ENCODE data around the gene TACC3.

DNA sequence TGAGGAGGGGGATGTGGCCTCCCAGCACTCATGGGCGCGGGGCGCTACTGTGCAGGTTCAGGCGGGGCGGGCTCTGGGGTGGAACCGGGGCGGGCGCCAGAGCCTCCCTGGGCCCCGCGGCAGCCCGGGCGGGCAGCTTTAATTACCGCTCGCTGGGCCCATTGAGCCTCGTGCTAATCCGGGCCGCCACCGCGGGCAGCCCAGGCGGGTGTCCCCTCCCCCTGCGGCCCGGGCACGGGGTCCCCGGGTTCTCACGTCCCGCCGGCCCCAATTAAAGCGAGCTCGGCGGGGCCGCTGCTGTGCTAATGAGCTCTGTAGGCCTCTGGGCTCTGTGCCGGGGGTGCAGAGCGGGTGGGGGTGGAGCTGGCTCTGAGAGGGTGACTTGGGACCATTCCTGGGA, 48.9 kb downstream of the TACC3 start:
- no peak for TF ChIP-seq POLR2A (IDR thresholded peaks at IDR 0.05)
- no peak for TF ChIP-seq POLR2AphosphoS5 (IDR thresholded peaks at IDR 0.05)
- TF ChIP-seq, protein P1, sequence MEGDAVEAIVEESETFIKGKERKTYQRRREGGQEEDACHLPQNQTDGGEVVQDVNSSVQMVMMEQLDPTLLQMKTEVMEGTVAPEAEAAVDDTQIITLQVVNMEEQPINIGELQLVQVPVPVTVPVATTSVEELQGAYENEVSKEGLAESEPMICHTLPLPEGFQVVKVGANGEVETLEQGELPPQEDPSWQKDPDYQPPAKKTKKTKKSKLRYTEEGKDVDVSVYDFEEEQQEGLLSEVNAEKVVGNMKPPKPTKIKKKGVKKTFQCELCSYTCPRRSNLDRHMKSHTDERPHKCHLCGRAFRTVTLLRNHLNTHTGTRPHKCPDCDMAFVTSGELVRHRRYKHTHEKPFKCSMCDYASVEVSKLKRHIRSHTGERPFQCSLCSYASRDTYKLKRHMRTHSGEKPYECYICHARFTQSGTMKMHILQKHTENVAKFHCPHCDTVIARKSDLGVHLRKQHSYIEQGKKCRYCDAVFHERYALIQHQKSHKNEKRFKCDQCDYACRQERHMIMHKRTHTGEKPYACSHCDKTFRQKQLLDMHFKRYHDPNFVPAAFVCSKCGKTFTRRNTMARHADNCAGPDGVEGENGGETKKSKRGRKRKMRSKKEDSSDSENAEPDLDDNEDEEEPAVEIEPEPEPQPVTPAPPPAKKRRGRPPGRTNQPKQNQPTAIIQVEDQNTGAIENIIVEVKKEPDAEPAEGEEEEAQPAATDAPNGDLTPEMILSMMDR (IDR thresholded peaks at IDR 0.05), result no peak
